Ovary (tissue), 9 donors: ENCODE data around the gene ARAP1. TPM values are rescaled to one million over a fixed set of nuclear protein-coding genes. Genes with fewer than 3 reads are reported as not detected.

Source experiments
- DNase-seq, 5 donors: peaks; one replicate each; pipeline ENCODE4 v3.0.0-alpha.2; 2019 to 2020
- H3K27ac ChIP-seq, 2 donors: fragments of 200-600 bp; one replicate each; pipeline versions ENCODE4 v1.5.1 to v1.8.0; 2019 to 2022
- H3K27me3 ChIP-seq: fragments of 200-600 bp; one replicate; pipeline ENCODE4 v1.8.0; 2022
- H3K36me3 ChIP-seq: fragments of 200-600 bp; sonication (generic); one replicate; pipeline ENCODE4 v1.5.1; 2019
- H3K4me1 ChIP-seq: one replicate; pipeline ENCODE4 v1.8.1; 2013; ENCODE audit warnings: mild to moderate bottlenecking, moderate library complexity; ENCODE audit not compliant: insufficient read depth
- H3K4me3 ChIP-seq: fragments of 200-600 bp; sonication (generic); one replicate; pipeline ENCODE4 v1.5.1; 2017
- H3K9me3 ChIP-seq, 2 donors: fragments of 200-600 bp in 1 of 2; sonication (generic) in 1 of 2; one replicate each; pipeline versions ENCODE4 v1.5.1 to v1.8.1; 2013 to 2019; ENCODE audit warnings: mild to moderate bottlenecking in 1 of 2, moderate library complexity in 1 of 2
- CTCF ChIP-seq, 3 donors: fragments of 450-650 bp in 2 of 3; fragments of 200-600 bp in 1 of 3; IDR thresholded peaks; one replicate each; pipeline versions ENCODE4 v1.5.1 to v1.8.0; 2016 to 2022; ENCODE audit warnings: antibody characterized with exemption in 3 of 3, mild to moderate bottlenecking in 1 of 3
- EP300 ChIP-seq: sonication (generic); formaldehyde crosslinking; IDR thresholded peaks from one replicate; pipeline ENCODE4 v1.6.1; 2017; ENCODE audit warnings: antibody characterized with exemption
- POLR2A ChIP-seq: fragments of 450-650 bp; IDR thresholded peaks from one replicate; pipeline ENCODE4 v1.6.1; 2017; ENCODE audit warnings: antibody characterized with exemption, mild to moderate bottlenecking, moderate library complexity
- WGBS, 3 donors: extraction: QIAGEN DNeasy Blood & Tissue Kit in 1 of 3; methylation state at CpG; one replicate each; pipeline versions ENCODE4 v1.1.5 to v1.1.7; 2013 to 2017; 5-methylcytosine and 5-hydroxymethylcytosine counted together
- intact Hi-C, 4 donors: fragments of 100-400 bp; cut with DNase I; formaldehyde crosslinking; loops; one replicate each; pipeline versions ENCODE4 v1.11.0 to v1.15.1; 2022 to 2023
- polyA plus RNA-seq, 2 donors: library from polyadenylated mRNA; stranded (reverse); fragments of 200-250 nt in 1 of 2; fragments of 350-450 nt in 1 of 2; fragmentation: Illumina TruSeq in 1 of 2; extraction: RNeasy Lipid Tissue Mini Kit (QIAGEN cat#74804) in 1 of 2; gene quantifications; one replicate each; pipeline ENCODE4 v1.2.3, GENCODE V29; 2013 to 2014
- total RNA-seq, 7 donors: library from RNA; depleted of rRNA in 2 of 7; stranded (reverse); fragments of >200 nt in 2 of 7; fragmentation: NEBNext Ultra II Directional in 3 of 7; extraction: Animal tissue kit (Norgen Biotek cat#: 25700) in 3 of 7; gene quantifications; one replicate each; pipeline versions ENCODE4 v1.1.0 to v1.2.4, GENCODE V29; 2016 to 2023
- donor health status: DM: no; HTN: no; CAD: no; lungs with moderate emphysema.
- donor health status: DM: no; HTN: no; CAD: no.
- donor health status: Bipolar disorder and iron deficiency.
- donor health status: DM: yes; HTN: yes; CAD: no.
- donor health status: DM: no; HTN: no; CAD: no.
- donor health status: DM: yes; HTN: yes; CAD: no.

Gene ARAP1
- total and polyA plus RNA-seq, 9 donors: 39.0 to 162 (median 79.0) TPM

GRCh38 chr11:72770799-72771198 lies 18.6 kb upstream of the ARAP1 start:
- Histone ChIP-seq H3K4me1 (peaks cover 3% of the 10 kb centered on the region), H3K4me3 (no peak overlapping the region), H3K27ac (no peak overlapping the region), H3K36me3 (no peaks in the 10 kb centered on the region), H3K27me3 (no peaks in the 10 kb centered on the region), H3K9me3 (no peaks in the 10 kb centered on the region)
- no peak for DNase-seq
- 87 to 93% (median 92%) methylated on average over 3 of the region's 3 CpGs for WGBS, 3 donors
- intact Hi-C loops: no loop called here
- TF ChIP-seq POLR2A (no peak), CTCF (IDR thresholded peaks at IDR 0.05) (no peak), EP300 (no peak)

DNA sequence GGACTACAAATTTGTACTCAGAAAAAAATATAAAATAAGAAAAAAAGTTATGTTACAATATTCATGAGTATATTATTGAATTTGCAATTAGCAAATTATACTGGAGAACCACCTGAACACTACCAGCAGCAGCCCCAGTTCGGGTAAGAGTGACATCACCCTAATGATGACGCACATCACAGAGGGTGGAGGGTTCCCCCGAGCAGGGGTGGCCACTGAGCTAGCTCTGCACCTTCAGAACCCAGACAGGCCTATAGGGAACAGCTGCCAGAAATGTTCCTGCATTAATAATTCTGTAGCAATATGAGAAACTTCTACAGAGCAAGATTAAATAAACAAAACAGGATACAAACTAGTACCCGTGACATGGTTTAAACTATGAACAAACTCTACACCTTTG lies 17.5 kb upstream of the ARAP1 start:
- 83 to 91% (median 84%) methylated on average over 4 of the region's 4 CpGs for WGBS, 3 donors

DNA sequence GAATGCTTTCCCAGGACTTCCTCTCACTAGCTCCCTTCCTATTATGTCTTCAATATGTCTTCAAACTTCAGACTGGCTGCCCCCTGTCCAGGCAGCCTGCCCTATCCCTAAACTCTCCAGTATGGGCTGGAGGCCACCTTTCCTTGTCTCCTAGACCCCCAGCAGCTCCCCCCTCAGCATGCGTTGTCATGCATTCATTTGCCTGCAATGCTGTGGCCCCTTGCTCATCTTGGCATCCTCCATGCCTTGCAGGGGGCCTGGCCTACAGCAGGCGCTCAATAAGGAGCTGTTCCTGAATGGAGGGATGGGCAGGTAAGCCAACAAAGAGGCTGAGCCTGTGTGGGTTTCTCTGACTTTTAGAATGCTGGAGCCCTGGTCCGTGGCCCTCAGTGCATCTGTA lies 16.4 kb upstream of the ARAP1 start:
- no peaks in the 10 kb centered on the region for H3K9me3 ChIP-seq
- no peaks in the 10 kb centered on the region for H3K36me3 ChIP-seq
- TF ChIP-seq EP300 (no peak), POLR2A (no peak), CTCF (IDR thresholded peaks at IDR 0.05) (no peak)
- H3K4me1 ChIP-seq: peaks cover 3% of the 10 kb centered on the region
- intact Hi-C loops: no loop called here
- H3K27ac ChIP-seq: no peak overlapping the region
- 94 to 99% (median 96%) methylated on average over 3 of the region's 3 CpGs for whole genome bisulfite sequencing, 3 donors
- H3K4me3 ChIP-seq: no peak overlapping the region
- no peaks in the 10 kb centered on the region for H3K27me3 ChIP-seq
- no peak for DNase-seq

More for the DNA sequence above, 17.5 kb upstream of the ARAP1 start:
- no peak overlapping the region for H3K4me3 ChIP-seq
- no peak for DNase-seq
- H3K4me1 ChIP-seq: peaks cover 3% of the 10 kb centered on the region
- no peak overlapping the region for H3K27ac ChIP-seq
- H3K36me3 ChIP-seq: no peaks in the 10 kb centered on the region
- TF ChIP-seq POLR2A (no peak), EP300 (no peak), CTCF (IDR thresholded peaks at IDR 0.05) (no peak)
- H3K9me3 ChIP-seq: no peaks in the 10 kb centered on the region
- intact Hi-C loops: no loop called here
- no peaks in the 10 kb centered on the region for H3K27me3 ChIP-seq

- DNase-seq: no peak
Measured at GRCh38 chr11:72767203-72768062, 15.2 kb upstream of the ARAP1 start.

More at GRCh38 chr11:72767203-72768062, 15.2 kb upstream of the ARAP1 start:
- no peaks in the 10 kb centered on the region for H3K27me3 ChIP-seq
- no peak overlapping the region for H3K4me3 ChIP-seq
- H3K9me3 ChIP-seq: no peaks in the 10 kb centered on the region
- no peaks in the 10 kb centered on the region for H3K4me1 ChIP-seq
- no peak for TF ChIP-seq EP300
- TF ChIP-seq CTCF (IDR thresholded peaks at IDR 0.05): no peak
- no peak for TF ChIP-seq POLR2A
- H3K36me3 ChIP-seq: no peaks in the 10 kb centered on the region
- WGBS, 3 donors: 93 to 95% (median 94%) methylated on average over 4 of the region's 4 CpGs
- no peak overlapping the region for H3K27ac ChIP-seq
- intact Hi-C loops: no loop called here
